AG09319 (cell line): ENCODE results near the gene TOM1.

Experiments used
- DNase-seq: peaks from one replicate; pipeline ENCODE4 v3.0.0-alpha.2; 2010; ENCODE audit warnings: low read depth; ENCODE audit errors: extremely low read depth
- TF ChIP-seq, protein P1 (sequence below): IDR thresholded peaks from 2 replicates; pipeline ENCODE4 v1.5.1; 2011; ENCODE audit warnings: low read depth, mild to moderate bottlenecking, inconsistent platforms, low read length, moderate library complexity

The TOM1 gene

DNA sequence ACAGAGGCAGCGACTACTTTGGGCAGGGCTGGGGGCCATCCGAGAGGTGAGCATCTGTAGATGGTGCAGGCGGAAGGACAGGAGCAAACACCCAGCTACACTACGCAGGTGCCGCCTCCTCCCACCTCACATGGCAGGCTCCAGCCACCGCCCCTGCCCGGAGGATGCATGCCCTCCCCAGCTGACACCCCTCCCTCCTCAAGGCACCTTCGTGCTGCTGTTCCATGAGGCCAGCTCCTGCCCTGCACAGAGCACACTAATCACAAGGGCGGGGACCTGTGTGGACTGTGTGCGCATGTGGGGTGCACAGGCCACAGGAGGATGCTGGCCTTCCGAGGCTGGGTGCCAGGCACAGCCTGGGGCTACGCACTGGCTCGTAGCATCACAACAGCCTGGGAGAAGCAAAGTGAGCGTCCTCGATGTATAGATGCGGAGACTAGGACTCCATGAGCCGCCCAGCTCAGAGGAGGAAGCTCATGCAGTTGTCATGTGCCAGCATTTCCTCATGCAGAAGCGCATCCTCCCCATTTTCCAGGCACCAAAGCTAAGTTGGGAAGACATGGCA is 48.4 kb downstream of the TOM1 start:
- TF ChIP-seq, protein P1, sequence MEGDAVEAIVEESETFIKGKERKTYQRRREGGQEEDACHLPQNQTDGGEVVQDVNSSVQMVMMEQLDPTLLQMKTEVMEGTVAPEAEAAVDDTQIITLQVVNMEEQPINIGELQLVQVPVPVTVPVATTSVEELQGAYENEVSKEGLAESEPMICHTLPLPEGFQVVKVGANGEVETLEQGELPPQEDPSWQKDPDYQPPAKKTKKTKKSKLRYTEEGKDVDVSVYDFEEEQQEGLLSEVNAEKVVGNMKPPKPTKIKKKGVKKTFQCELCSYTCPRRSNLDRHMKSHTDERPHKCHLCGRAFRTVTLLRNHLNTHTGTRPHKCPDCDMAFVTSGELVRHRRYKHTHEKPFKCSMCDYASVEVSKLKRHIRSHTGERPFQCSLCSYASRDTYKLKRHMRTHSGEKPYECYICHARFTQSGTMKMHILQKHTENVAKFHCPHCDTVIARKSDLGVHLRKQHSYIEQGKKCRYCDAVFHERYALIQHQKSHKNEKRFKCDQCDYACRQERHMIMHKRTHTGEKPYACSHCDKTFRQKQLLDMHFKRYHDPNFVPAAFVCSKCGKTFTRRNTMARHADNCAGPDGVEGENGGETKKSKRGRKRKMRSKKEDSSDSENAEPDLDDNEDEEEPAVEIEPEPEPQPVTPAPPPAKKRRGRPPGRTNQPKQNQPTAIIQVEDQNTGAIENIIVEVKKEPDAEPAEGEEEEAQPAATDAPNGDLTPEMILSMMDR = no peak
- DNase-seq = no peak

DNA sequence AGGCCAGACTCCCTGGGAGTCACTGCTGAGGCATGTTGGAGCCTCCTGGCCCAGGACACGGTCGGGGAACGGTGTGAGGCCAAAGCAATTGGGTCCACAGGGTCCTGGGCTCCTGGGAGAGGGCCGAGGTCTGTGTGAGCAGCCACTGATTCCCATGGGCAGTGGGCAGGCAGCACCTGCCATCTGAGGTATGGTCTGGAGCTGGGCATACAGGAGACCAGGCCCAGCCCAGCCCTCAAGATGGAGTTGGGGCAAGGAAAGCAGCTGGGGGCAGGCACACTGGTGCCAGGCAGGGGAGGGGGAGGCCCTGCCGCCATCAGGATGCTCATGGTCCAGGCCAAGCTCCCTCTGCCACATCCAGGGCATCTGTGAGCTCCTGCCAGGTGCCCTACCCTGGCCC is 49.0 kb downstream of the TOM1 start:
- TF ChIP-seq, protein P1 = no peak
- DNase-seq = no peak

DNA sequence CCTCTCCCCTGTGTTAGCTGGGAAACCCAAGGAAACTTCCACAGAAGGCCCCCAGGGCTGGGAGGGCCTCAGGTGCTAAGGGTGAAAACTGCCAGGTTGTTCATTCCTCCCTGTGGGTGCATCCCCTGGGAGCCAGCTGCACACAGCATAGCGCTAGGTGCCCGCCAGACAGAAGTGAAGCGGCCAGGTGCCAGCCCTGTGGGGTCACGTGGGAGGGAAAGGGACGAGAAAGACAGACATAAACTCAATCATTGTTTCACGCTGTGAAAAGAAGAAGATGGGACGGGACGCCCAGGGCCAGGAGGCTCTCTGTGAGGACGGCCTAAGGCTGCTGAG is 49.6 kb downstream of the TOM1 start:
- DNase-seq = no peak
- TF ChIP-seq, protein P1 = no peak

DNA sequence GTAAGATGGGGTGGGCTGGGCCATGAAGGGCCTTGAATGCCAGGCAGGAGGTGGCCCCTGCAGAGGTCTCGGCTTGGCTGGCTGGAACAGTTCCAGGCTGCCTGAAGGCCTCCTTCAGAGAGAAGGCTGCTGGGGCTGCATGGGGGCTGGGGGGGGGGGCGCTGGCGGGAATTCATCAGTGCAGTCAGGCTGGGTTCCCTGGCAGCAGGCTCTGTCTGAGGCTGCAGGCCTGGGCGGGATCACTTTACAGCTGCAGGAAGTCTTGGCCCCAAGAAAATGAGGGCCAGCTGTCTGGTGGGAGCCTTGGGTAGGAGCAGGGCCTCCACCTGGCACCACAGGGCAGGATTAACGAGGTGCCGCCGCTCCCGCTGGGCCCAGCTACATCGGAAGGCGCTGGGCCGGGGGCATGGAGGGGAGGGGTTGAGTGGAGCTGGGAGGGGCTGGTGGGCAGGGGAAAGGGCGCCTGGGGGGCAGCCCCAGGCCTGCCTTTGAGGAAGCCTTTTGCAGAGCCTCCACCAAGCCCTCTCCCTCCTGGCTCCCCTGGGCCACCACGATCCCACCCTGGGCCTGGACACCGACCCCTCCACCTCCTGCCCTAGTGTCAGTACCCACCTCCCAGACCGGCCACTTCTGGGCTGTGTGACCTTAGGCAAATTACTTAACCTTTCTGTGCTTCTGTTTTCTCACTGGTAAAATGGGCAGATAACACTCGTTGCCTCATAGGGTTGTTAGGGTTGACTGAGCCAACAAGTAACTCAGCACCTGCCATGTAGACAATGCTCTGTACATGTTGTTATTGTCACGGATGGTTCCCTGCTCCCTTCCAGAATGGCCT is 50.2 kb downstream of the TOM1 start:
- TF ChIP-seq, protein P1 = no peak

DNA sequence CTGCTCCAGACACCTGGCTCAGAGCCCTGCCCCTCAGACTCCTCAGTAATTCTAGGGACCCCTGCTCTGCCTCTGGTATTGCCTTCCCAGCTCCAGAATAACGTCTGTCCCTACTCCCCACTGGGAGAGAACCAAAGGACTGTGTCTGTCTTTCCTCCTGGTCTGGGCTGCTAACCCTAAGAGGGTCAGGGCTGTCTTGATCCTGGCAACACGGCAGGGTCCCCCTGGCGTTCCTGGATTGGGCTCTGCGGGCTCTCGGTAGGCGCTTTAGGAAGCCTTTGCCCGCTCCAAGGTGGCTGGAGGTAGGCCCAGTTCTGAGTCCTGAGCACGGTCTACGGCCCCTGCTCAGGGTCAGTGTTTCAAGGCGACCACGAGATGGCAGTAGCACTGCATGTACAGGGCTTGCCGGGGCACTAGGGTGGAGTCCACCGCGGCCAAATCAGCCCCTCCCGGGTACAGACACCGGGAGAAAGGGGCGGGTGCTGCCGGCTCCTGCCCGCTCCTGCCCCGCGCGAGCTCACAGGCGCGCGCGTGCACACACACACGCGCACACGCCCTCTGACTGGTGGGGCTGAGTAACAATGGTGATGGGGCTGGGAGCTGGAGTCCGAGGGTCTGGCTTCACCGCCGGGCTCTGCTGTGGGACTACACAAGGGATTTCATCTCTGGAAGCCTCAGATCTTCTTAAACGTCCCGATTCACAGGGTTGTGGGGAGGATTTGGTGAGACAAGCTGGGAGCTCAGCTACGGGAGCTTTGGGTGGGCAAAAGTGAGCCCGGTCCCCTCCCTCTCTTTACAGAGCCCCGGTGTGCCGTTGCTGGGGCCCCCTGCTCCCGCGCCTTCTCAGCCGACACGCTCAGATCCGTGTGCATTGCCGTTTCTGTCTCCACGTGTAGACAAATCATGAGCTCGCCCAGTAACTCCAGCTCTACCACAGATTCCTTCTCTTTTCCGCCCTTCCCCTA is 51.1 kb downstream of the TOM1 start:
- peak; percentile 88 for DNase-seq
- TF ChIP-seq, protein P1 = peak; percentile 78

More for the DNA sequence above, 50.2 kb downstream of the TOM1 start:
- DNase-seq = no peak

DNA sequence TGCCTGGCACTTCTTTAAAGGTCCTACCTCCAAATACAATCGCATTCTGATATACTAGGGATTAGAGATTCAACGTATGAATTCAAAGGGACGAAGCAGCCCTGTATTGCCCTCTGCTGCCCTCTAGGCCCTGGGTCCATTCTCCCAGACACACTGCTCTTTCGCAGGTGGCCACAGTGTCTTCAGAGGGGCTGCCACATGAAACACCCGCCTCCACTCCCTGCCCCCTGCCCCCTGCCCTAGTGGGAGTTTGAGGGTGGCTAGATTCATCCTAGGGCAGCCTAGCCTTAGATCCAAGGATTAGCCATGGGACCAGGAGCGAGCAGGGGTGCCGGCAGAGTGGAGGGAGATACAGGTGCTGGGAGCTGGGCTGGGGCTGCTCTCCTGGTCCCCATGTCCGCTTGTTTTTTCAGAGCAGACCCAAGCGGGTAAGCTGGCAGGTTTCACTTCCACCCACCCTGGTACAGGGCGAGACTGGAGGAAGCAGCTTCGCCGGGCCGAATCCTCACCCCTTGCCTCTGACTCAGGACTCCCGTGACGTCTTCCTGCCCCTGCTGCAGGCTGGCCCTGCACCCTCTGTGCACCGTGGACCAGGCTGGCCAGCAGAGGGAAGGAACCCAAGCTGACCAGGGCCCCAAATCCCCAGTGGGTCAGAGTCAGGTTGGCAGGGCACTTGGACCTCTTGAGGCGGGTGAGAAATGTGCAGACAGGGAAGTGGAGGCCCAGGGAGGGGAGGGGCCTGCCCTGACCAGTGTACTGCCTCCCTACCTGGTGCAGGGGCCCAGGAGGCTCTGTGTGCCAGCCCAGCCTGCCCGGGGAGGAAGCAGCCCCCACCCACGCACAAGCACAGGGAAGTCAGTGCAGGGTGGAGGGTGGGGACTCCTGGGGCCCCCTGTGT is 52.8 kb downstream of the TOM1 start:
- TF ChIP-seq, protein P1 = peak; percentile 13; the same call in 1 of the 2 replicates
- no peak for DNase-seq
